ENCODE results near the gene ALS2.
"Not testable (repeated sequence)": the region's sequence is repeated elsewhere in the genome, so short reads cannot be mapped to it uniquely, and the experiment has no call there.

ALS2 gene

DNA sequence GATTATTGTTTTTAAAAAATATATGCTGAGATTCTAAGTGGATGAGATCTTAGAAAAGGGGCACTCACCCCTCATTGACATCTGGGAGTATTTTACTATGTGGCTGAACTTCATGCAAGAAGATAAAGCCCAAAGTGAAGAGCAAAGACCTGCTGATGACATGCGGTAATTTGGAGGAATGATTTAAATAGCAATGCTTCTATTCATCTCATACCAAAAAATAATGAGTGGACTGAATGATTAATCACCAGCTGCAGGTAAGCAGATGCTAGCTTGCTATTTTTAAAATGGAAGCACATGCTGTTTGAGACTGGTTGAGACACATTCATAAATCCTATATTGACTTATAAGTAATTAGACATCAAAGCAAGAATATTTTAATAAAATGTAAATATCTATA is 12.9 kb upstream of the ALS2 start:
- DNase-seq = no peak

DNA sequence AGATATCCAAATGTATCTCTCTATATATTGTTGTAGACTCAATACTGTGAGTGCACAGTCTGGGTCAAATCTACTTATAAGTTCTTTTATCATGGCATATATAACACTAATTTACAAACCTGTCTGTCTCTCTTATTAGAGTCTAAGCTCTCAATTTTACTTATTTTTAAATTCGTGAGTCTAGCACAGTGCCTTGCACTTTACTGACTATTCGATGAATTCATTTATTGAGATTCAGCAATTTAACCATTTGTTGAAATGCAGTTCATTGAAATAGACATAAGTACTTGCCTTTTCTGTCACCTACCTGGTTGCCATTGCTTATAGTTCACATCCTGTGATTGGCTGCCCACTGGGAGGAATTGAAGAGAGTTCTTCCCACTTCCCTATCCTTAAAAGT is 10.3 kb upstream of the ALS2 start:
- DNase-seq = no peak

DNA sequence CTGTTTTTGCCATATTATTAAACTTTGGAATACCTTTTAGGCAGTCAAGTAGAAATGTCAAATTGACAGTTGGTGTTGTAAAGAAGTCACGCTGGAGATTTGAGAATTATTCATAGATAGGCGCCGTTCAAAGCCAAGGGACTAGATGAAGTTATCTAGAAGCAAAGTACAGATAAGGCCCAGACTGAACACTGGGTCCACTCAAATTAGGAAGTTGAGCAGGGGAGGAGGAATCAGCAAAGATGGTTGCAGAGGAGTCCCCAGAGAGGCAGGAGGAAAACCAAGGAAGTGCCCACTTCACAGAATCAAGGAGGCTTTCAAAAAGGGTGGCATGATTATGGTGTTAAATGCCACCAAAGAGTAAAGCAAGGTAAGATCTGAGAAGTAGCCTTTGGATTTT is 9.6 kb upstream of the ALS2 start:
- DNase-seq = no peak

DNA sequence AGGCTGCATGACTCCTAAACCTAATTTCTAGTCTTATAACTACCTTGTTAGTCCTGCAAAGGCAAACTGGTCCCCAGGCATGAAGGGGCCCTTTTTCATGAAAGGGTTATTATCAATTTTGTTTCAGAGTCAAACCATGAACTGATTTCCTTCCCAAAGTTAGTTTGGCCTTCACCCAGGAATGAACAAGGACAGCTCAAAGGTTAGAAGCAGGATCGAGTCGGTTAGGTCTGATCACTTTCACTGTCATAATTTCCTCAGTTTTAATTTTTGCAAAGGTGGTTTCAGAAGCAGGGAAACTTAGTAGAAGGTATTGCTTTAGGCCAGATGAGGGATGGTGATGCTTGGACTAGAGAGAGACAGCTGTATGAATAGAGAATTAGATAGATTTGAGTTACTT is 8.7 kb upstream of the ALS2 start:
- DNase-seq = no peak

DNA sequence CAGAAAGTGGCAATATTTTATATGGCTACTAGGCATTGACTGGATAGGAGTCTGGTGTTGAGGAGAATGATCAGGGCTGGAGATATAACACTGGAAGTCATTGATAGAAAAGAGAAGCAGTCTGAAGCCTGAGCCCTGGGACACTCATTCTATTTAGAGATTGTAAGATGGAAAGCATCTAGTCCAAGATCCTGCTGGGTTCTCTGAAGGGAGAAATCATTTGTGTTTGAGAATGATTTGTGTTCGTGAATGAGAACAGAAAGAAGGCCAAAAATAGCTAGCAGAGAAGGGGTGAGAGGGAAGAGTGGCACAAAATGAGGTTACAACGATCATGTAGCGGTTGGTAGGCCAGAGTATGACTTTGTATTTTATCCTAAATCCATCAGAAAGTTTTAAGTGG is 7.6 kb upstream of the ALS2 start:
- DNase-seq = no peak

DNA sequence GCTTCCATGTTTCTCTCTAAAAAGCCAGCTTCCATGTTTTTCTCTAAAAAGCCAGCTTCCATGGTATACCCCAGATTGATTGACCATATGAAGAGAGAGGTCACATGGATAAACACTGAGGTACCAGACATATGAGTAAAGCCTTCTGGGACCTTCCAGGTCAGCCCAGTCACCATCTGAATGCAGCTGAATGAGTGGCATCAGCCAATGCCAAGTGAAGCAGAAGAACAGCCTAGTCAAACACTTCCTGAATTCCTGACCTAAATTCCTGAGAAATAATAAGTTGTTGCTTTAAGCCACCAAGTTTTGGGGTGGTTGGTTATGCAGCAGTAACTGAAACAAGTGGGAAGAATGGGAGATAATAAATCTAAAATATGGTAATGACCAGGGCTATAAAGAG is 5.7 kb upstream of the ALS2 start:
- no peak for DNase-seq

DNA sequence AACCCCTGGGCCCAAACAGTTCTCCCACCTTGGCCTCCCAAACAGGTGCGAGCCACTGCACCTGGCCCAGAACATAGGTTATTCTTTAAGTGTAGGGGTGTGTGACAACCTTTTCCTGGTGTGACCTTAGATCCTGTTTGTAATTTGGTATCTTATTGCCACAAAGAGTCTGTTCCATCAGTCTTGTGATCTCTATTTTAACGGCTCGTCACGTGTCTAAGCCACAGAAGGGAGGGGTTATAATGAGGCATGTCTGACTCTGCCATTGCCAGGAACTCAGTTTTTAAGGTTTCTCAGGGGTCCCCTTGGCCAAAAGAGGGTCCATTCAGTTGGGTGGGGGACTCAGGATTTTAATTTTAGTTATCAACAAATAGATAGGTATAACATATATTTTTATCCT is 4.4 kb upstream of the ALS2 start:
- DNase-seq = no peak

DNA sequence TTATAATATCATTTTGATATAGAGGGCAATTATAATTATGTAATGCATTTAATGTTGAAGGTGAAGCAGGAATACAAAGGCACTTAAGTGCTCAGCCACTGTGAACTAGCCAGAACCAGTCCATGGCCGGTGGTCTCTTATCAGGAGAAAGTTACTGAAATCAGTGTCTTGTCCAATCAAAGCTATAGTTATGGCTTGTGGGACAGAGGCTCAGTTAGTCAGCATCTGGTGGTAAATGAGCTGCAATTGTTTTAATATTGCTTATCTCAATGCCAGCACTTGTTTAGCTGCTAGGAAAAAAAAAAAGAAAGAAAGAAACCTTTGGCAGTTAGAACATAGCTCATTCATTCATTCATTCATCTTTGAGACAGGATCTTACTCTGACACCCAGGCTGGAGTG is 3.8 kb upstream of the ALS2 start:
- no peak for DNase-seq

DNA sequence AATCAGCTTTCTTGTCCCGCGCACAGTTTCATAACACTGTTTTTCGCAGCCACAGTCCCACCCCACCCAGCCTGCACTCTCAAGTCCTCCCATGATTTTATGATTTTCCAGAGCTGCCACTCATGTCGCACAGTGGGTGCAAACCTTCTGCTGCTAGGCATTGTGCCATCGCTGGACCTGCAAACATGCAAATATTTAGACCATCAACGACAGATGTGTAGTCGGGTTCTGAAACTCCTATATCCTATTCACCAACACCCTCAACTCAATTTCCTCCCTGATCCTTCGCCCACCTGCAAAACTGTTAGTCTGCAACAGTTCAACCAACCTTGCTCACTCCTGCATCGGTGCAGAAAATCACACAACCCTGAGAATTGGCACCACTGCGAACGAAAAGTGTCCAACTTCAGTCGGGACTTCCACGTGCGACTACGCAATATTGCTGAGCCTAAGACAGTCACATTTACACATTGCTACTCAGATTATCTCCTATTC is 871 bp upstream of the ALS2 start:
- no peak for DNase-seq

DNA sequence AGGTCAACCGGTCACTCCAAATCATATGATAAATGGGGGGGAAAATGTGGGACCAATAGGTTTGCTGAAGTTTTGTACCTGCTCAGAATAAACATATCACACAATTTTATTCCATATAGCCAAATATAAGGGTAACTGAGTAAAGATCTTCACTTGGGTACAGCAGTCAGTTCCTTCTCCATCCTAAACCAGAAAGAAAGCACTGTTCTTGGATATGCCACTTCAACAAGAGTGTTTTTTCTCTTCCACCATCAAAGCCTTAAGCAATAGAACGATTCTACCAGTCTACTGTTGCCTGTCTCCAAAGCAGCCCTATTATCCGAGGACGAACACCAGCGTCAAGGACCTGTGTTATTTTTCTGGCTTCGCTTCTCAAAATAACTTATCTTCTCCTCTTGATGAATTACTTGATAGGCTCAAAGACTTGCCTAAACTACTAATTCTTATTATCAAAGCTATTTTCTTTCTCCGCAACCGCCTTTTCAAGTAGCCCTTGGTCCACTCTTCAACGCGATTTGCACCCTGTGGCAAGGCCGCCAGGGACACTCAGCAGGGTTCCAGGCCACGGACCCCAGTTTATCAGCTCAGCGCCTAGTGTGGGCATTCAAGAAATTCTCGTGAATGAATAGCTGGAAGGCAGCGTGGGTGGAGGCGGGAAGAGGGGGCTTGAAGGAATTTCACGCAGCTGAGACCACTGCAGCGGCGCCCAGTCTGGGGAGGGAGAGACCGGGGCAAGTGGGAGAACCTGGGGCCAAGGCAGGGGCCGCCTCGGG is 646 bp downstream of the ALS2 start:
- peak in 1 of 4 experiments; percentile 13 for DNase-seq

DNA sequence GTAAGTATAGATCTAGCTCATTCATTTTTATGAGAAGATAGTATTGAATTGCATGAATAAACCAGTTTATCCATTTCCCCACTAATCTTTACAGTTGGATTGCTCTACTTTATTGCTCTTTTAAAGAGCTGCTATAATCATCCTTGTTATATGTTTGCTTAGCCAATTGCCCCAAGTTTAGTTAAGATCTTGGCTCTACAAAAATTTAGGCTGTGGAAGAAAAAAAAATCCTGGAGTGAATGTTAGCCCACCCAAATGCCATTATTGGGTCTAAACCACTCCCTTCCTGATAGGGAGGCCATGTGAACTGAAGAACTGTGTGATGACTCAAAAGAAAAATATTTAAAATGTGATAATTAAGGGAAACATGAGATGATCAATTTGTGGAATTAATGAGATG is 2.9 kb downstream of the ALS2 start:
- DNase-seq = no peak

DNA sequence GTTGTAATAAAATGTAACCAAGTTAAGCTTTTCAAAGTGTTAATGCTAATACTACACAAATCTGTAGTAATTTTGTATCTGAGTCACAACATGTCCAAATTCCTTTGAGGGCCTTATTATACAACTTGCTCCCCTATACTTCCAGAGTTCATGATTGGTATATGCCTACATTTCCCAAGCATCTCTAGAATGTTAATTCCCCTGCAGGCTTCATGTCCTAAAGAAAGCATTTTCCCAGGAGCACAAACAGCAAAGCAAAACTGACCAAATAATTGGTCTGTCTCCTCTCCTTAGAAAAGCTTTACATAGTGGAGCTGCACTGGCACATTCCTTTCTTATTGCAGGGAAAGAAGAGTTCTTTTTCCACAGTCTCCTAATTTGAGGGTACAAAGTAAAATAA is 3.7 kb downstream of the ALS2 start:
- DNase-seq = no peak

DNA sequence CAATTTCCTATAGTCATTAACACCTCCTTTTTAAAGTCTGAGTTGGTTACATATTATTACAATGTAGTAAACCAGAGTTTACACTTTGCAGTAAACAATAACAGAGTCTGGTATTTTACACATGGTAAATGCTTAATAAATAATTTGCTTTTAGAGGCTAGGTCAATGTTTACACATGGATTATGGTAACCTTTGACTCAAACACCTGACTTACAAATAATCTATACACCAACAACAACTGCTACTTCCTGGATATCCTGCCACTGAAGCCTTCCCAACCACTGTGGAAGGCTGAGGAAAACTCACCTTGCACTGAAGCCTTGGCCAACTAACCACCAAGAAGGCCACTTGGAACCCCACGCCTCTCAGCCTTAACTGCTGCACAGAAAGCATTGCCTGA is 5.4 kb downstream of the ALS2 start:
- DNase-seq = no peak

DNA sequence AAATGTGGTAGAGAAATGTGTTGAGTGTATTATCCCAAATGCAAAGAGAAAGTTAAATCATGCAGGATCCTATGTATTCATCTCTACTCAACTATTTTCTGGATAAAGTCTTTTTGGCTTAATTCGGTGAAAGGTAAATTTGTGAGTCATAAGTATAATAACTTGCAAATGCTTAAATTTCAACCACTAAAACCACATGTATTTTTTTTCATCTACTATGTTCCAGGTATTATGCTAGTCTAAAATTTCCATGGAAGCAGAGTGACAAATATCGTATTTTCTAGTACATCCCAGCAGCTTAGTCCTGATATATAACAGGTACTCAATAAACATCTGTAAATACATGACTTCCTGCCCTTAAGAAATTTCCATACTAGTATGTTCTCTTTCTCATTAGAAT is 6.2 kb downstream of the ALS2 start:
- DNase-seq = no peak

DNA sequence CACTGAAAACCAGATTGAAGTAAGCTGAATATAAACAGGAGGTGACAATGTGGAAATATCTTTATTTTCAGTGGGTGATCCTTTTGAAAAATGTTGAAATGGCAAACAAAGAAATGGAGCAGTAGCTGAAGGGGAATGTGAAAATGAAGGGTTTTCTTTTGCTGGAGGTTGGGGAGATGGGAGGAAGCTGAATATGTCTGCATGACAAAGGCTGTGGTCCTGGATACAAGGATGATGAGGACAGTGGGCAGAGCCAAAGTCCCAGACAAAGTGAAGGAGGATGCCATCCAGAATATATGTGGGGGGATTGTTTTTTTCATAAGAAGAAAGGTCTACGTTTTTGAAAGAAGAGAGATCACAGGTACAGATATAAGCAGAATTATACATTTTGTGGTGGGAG is 6.7 kb downstream of the ALS2 start:
- DNase-seq = no peak

DNA sequence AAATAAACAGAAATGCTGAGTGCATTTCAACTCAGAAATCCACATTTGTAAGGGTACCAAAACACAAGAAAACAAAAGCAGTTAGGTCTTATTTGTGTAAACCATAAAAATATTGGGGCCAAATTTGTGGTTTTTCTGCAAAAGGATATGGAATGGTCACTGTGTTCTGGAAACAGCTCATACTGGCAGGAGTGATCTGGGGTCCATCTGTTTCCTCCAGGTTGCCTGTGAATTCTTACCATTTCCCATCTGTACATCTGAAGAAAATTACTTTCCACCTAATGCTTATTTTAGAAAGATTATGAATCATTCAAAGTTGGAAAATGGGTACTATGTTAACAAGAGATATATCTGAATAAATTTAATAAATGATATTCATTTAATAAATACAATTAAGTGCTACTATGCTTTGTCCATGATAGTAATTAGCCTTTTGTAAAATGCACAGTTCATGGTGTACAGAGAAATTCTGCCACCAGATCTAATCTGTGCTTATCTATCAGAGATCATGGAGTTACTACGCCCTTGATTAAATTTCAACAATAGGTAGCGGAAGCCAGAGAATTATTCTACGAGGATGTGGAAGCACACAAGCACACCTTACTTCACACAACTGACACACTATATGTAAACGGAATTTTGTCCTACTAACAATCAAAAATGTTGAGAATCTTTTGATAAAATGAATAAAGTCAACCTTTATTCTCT is 10.9 kb downstream of the ALS2 start:
- no peak for DNase-seq

DNA sequence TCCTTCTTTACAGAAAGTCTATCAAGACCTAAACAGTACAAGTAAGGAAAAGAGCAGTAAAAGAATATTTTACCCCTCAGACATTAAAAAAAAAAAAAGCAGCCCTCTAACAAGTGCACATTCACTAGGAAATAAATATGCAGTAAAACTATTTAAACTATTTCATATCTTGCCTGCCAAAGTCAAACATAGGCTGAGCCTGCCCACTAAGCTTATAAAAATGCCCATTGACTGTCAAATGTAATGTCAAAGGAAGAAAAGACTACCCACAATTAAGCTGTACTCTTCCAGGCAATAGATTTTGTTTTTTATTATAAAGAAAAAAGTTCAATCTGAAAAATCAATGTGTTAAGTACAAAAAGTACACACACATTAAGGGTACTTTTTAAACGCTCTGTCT is 11.8 kb downstream of the ALS2 start:
- no peak for DNase-seq

DNA sequence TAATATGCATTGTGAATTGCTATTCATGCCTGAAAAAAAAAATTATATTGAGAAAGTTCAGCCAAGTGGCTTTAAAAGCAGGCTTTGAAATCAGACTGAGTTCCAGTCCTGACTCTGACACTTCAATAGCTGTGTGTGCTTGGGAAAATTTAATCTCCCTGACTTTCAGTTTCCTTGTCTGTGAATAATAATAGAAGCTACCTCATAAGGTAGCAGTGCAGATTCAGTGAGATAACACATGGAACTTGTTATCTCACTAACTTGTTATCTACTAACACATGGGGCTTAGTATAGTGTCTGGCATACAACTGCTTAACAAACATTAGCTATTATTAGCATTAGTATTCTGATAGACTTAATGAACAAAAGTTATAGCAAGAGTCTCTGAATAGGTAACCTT is 14.9 kb downstream of the ALS2 start:
- DNase-seq = no peak

DNA sequence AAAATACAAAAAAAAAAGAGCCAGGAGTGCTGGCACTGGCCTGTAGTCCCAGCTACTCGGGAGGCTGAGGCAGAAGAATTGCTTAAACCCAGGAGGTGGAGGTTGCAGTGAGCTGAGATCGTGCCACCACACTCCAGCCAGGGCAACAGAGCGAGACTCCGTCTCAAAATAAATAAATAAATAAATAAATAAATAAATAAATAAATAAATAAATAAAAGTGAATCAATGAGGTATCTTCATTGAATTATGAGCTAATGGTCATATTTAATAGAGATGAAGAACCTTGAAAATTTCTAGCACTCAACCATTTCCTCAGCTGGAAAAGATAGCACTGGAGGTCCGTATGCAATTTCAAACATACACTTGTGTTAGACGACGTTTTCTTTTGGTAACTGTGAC is 16.3 kb downstream of the ALS2 start:
- DNase-seq = not testable (repeated sequence)

DNA sequence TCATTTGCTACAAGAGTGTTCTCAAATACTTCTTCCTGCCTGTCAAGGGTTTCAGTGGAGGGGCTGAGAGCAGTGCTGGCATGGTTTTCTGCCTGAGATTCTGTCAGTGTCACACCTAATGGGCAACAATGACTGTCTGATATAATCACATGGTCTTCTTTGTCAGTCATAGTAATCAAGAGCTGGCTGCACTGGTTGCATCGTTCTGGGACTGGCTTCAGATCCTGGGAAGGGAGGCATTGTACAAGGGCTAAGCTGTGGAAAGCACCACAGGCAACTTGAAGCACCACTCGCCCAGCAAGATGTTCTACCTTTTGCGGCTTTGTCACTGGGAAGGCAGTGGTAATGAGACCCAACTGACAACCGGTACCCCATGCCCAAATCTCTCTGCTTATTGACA is 19.6 kb downstream of the ALS2 start:
- DNase-seq = no peak

DNA sequence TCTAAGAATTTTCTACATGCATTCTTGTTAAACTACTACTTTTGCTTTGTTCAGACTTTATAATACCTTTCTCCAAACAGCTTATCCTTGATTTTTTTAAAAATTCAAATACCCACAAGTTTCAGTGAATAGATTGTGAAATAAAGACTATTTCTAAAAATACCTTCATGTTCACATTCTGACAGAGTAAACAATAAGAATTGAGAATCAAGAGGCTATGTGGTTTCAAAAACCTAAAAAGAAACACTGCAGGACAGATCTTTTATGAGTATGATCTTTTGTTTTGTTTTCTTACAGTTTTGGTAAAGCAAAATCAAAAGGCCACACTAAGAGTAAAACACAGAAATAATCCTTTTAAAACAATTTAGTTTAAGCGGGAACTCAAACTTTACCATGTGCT is 21.2 kb downstream of the ALS2 start:
- DNase-seq = no peak

DNA sequence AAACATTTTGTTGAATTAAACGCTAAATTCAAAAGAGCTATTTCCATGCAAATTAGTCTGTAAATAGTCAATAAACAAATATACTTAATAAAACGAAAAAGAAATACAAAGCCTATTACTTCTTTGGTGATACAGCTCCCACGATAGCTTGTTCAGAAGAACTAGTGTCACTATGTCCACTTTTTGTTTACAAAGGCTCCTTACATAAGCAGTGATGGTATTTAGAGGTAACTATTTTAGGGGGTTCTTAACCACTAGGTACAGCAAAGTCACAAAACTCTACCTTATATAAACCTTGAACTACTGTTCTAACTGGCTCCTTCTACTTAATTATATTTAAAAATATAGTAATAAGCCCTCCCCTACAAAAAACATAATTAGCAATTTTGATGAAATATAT is 21.9 kb downstream of the ALS2 start:
- no peak for DNase-seq

DNA sequence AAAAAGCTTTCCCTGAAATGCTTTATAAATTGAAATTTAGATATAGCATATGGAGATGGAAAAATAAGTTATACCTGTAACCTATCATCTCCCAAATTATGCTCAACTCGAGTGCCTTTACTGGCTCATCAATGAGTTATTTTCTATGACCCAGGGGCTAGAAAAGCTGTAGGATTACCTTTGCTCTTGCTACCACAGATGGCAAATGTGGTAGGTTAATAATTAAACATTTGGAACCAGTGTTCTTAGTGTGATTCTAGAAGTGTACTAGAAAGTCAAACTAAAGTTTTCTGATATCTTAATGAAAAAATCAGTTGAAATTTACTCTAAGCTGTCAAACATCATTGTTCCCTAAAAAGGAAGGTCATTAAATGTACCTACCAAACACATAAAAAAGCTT is 22.5 kb downstream of the ALS2 start:
- no peak for DNase-seq

DNA sequence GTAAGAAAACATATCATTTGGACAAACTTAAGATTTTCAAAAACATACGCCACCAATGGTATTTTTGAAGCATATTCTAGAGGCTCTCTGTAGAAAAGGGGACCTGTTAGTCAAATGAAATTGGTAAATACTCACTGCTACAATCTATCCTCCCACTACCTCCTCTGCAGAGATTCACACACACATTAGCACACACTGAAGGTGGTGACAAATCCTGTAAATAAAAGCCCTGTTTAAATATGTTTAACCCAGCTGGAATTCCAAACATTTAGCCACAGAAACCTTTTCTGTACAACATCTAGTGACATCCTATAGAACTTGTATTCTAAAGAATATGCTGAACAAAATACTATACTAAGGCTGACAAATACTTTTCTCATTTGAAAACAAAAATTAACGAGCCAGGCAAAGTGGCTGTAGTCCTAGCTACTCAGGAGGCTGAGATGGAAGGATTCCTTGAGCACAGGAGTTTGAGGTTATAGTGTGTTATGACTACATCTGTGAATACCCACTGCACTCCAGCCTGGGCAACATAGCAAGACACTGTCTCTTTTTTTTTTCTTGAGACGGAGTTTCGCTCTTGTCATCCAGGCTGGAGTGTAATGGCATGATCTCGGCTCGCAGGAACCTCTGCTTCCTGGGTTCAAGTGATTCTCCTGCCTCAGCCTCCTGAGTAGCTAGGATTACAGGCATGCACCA is 25.9 kb downstream of the ALS2 start:
- DNase-seq = no peak
